ENCODE measurements around the gene DENND4B. TPM values are rescaled to one million over a fixed set of nuclear protein-coding genes. Genes with fewer than 3 reads are reported as not detected.

Gene DENND4B
- total and polyA plus RNA-seq, 2 experiments from 2014 or later: 3.9 to 6.1 TPM

GRCh38 chr1:153933955-153934354 lies 12.6 kb downstream of the DENND4B start:
- H3K9ac ChIP-seq: no peak overlapping the region
- H3K27me3 ChIP-seq (replicated peaks; ENCODE audit: insufficient read depth): no peaks in the 10 kb centered on the region
- in situ Hi-C loops (cut with MboI): no loop called here
- WGBS, 2 experiments (ENCODE audit: low coverage in 1 of 2, low lambda C conversion rate in 2 of 2, missing lambda C conversion rate in 2 of 2): 92 to 95% methylated on average over 11 of the region's 11 CpGs
- H3K9me2 ChIP-seq (ENCODE audit: insufficient read depth): no peaks in the 10 kb centered on the region
- no peak for DNase-seq
- H2AFZ ChIP-seq: no peak overlapping the region
- no peak overlapping the region for H3K27ac ChIP-seq
- no peaks in the 10 kb centered on the region for H3K79me2 ChIP-seq (ENCODE audit: insufficient read depth)
- H3K4me1 ChIP-seq (ENCODE audit: insufficient read depth): peaks cover 2% of the 10 kb centered on the region; the same call in 1 of the 2 replicates
- no peaks in the 10 kb centered on the region for H3K9me3 ChIP-seq (ENCODE audit: low read depth)
- TF ChIP-seq EZH2 (IDR thresholded peaks at IDR 0.05; ENCODE audit: insufficient read depth, poor library complexity, severe bottlenecking) (no peak), EZH2phosphoT487 (IDR thresholded peaks at IDR 0.05; ENCODE audit: insufficient read depth, low read depth) (no peak)
- no peak overlapping the region for H3K4me3 ChIP-seq
- no peaks in the 10 kb centered on the region for H4K20me1 ChIP-seq (ENCODE audit: insufficient read depth)
- no peak overlapping the region for H3K4me2 ChIP-seq (ENCODE audit: unreplicated experiment)
- no peaks in the 10 kb centered on the region; the same call in 1 of the 2 replicates for H3K36me3 ChIP-seq (ENCODE audit: low read depth)
- H3F3A ChIP-seq (ENCODE audit: insufficient read depth): 0 out of 2 replicates have a peak, but pooled peaks cover 9% of the 10 kb centered on the region

GRCh38 chr1:153933430-153933829 lies 13.1 kb downstream of the DENND4B start:
- no peak overlapping the region for H3K9ac ChIP-seq
- in situ Hi-C loops (cut with MboI): no loop called here
- no peak overlapping the region for H2AFZ ChIP-seq
- no peaks in the 10 kb centered on the region for H3K79me2 ChIP-seq (ENCODE audit: insufficient read depth)
- H3F3A ChIP-seq (ENCODE audit: insufficient read depth): 0 out of 2 replicates have a peak, but pooled peaks cover 9% of the 10 kb centered on the region
- no peaks in the 10 kb centered on the region for H3K27me3 ChIP-seq (replicated peaks; ENCODE audit: insufficient read depth)
- peaks cover 7% of the 10 kb centered on the region; the same call in 1 of the 2 replicates for H3K4me1 ChIP-seq (ENCODE audit: insufficient read depth)
- TF ChIP-seq EZH2 (IDR thresholded peaks at IDR 0.05; ENCODE audit: insufficient read depth, poor library complexity, severe bottlenecking): no peak
- no peak for TF ChIP-seq EZH2phosphoT487 (IDR thresholded peaks at IDR 0.05; ENCODE audit: insufficient read depth, low read depth)
- H3K36me3 ChIP-seq (ENCODE audit: low read depth): no peaks in the 10 kb centered on the region; the same call in 1 of the 2 replicates
- no peak overlapping the region for H3K27ac ChIP-seq
- H3K4me3 ChIP-seq: no peak overlapping the region
- no peaks in the 10 kb centered on the region for H4K20me1 ChIP-seq (ENCODE audit: insufficient read depth)
- no peaks in the 10 kb centered on the region for H3K9me3 ChIP-seq (ENCODE audit: low read depth)
- 87 to 93% methylated on average over 7 to 13 of the region's 14 CpGs for WGBS, 2 experiments (ENCODE audit: low coverage in 1 of 2, low lambda C conversion rate in 2 of 2, missing lambda C conversion rate in 2 of 2)
- H3K9me2 ChIP-seq (ENCODE audit: insufficient read depth): no peaks in the 10 kb centered on the region
- DNase-seq: no peak
- H3K4me2 ChIP-seq (ENCODE audit: unreplicated experiment): no peak overlapping the region

- H4K20me1 ChIP-seq (ENCODE audit: insufficient read depth): no peaks in the 10 kb centered on the region
- no peak for TF ChIP-seq EZH2 (IDR thresholded peaks at IDR 0.05; ENCODE audit: insufficient read depth, poor library complexity, severe bottlenecking)
- no peak for TF ChIP-seq EZH2phosphoT487 (IDR thresholded peaks at IDR 0.05; ENCODE audit: insufficient read depth, low read depth)
- no peak overlapping the region for H3K27ac ChIP-seq
- H3K79me2 ChIP-seq (ENCODE audit: insufficient read depth): no peaks in the 10 kb centered on the region
- H3K4me1 ChIP-seq (ENCODE audit: insufficient read depth): peaks cover 8% of the 10 kb centered on the region; the same call in 1 of the 2 replicates
- WGBS, 2 experiments (ENCODE audit: low coverage in 1 of 2, low lambda C conversion rate in 2 of 2, missing lambda C conversion rate in 2 of 2): 93 to 94% methylated on average over 18 of the region's 18 CpGs
- no peaks in the 10 kb centered on the region; the same call in 1 of the 2 replicates for H3K36me3 ChIP-seq (ENCODE audit: low read depth)
- no peaks in the 10 kb centered on the region for H3K9me2 ChIP-seq (ENCODE audit: insufficient read depth)
- no peak overlapping the region for H3K9ac ChIP-seq
- in situ Hi-C loops (cut with MboI): no loop called here
- no peaks in the 10 kb centered on the region for H3K27me3 ChIP-seq (replicated peaks; ENCODE audit: insufficient read depth)
- H3K4me2 ChIP-seq (ENCODE audit: unreplicated experiment): no peak overlapping the region
- H2AFZ ChIP-seq: no peak overlapping the region
- 0 out of 2 replicates have a peak, but pooled peaks cover 9% of the 10 kb centered on the region for H3F3A ChIP-seq (ENCODE audit: insufficient read depth)
- H3K4me3 ChIP-seq: no peak overlapping the region
- no peak for DNase-seq
- no peaks in the 10 kb centered on the region for H3K9me3 ChIP-seq (ENCODE audit: low read depth)
Observed at GRCh38 chr1:153932156-153933131, 14.1 kb downstream of the DENND4B start.

GRCh38 chr1:153929981-153930948 lies 16.3 kb downstream of the DENND4B start:
- no peak overlapping the region for H2AFZ ChIP-seq
- no peaks in the 10 kb centered on the region for H3K9me3 ChIP-seq (ENCODE audit: low read depth)
- no peak overlapping the region for H3K4me3 ChIP-seq
- no peaks in the 10 kb centered on the region for H3K27me3 ChIP-seq (replicated peaks; ENCODE audit: insufficient read depth)
- H3K79me2 ChIP-seq (ENCODE audit: insufficient read depth): no peaks in the 10 kb centered on the region
- H3K27ac ChIP-seq: no peak overlapping the region
- no peaks in the 10 kb centered on the region for H4K20me1 ChIP-seq (ENCODE audit: insufficient read depth)
- TF ChIP-seq EZH2 (IDR thresholded peaks at IDR 0.05; ENCODE audit: insufficient read depth, poor library complexity, severe bottlenecking) (no peak), EZH2phosphoT487 (IDR thresholded peaks at IDR 0.05; ENCODE audit: insufficient read depth, low read depth) (no peak)
- no peak for DNase-seq
- H3K4me1 ChIP-seq (ENCODE audit: insufficient read depth): peaks cover 8% of the 10 kb centered on the region; the same call in 1 of the 2 replicates
- H3K9ac ChIP-seq: no peak overlapping the region
- H3K36me3 ChIP-seq (ENCODE audit: low read depth): no peaks in the 10 kb centered on the region
- 86 to 87% methylated on average over 14 of the region's 14 CpGs for WGBS, 2 experiments (ENCODE audit: low coverage in 1 of 2, low lambda C conversion rate in 2 of 2, missing lambda C conversion rate in 2 of 2)
- 0 out of 2 replicates have a peak, but pooled peaks cover 9% of the 10 kb centered on the region for H3F3A ChIP-seq (ENCODE audit: insufficient read depth)
- in situ Hi-C loops (cut with MboI): no loop called here
- H3K9me2 ChIP-seq (ENCODE audit: insufficient read depth): no peaks in the 10 kb centered on the region
- H3K4me2 ChIP-seq (ENCODE audit: unreplicated experiment): no peak overlapping the region
